WTC11 (cell line): ENCODE measurements around the gene NID2. TPM values are rescaled to one million over a fixed set of nuclear protein-coding genes. Genes with fewer than 3 reads are reported as not detected.

Experiments used
- ATAC-seq: fragments of 200-7000 bp; cut with Tn5 transposase; 2 replicates; pipeline ENCODE4 v1.10.0; 2021; ENCODE audit warnings: mild to moderate bottlenecking, moderate library complexity
- CTCF ChIA-PET: fragments of 300-600 bp; sonication (Branson Sonifier 250); formaldehyde crosslinking; loops from one replicate; lab custom pipeline; 2021; ENCODE audit warnings: antibody characterized with exemption; lab: Charles Lee
- POLR2A ChIA-PET: fragments of 350-600 bp; sonication (Branson Sonifier 250); formaldehyde crosslinking; loops from one replicate; lab custom pipeline; 2021; ENCODE audit warnings: antibody characterized with exemption; lab: Charles Lee
- DNase-seq: peaks from one replicate; pipeline ENCODE4 v3.0.0; 2021; ENCODE audit warnings: low spot score
- H3K27ac Mint-ChIP-seq: 2 replicates; pipeline ENCODE4 v1.8.0; 2021; ENCODE audit warnings: mixed read lengths
- H3K27me3 Mint-ChIP-seq: 2 replicates; pipeline ENCODE4 v1.8.0; 2021; ENCODE audit warnings: low read depth, mild to moderate bottlenecking, moderate library complexity, mixed read lengths
- H3K36me3 Mint-ChIP-seq: 2 replicates; pipeline ENCODE4 v1.8.0; 2021; ENCODE audit warnings: mixed read lengths
- H3K4me1 Mint-ChIP-seq: 2 replicates; pipeline ENCODE4 v1.8.0; 2022; ENCODE audit warnings: mixed read lengths
- H3K4me3 Mint-ChIP-seq: 2 replicates; pipeline ENCODE4 v1.8.0; 2021; ENCODE audit warnings: mild to moderate bottlenecking, moderate library complexity, mixed read lengths
- H3K9me3 Mint-ChIP-seq: 2 replicates; pipeline ENCODE4 v1.8.0; 2021; ENCODE audit warnings: mixed read lengths
- AR ChIP-seq: fragments of 250-450 bp; sonication (Bioruptor Pico); IDR thresholded peaks from 2 replicates; pipeline ENCODE4 v1.9.0; 2021; ENCODE audit warnings: mild to moderate bottlenecking
- ATF2 ChIP-seq: sonication (generic); formaldehyde crosslinking; IDR thresholded peaks from 2 replicates; pipeline ENCODE4 v1.8.1; 2022; ENCODE audit warnings: low read depth, missing genetic modification reagents, borderline replicate concordance
- ELF4 ChIP-seq: sonication (generic); formaldehyde crosslinking; IDR thresholded peaks from 2 replicates; pipeline ENCODE4 v1.8.1; 2022; ENCODE audit warnings: low read depth, mild to moderate bottlenecking, moderate library complexity, missing genetic modification reagents
- GABPB1 ChIP-seq: sonication (generic); formaldehyde crosslinking; IDR thresholded peaks from 2 replicates; pipeline ENCODE4 v1.8.1; 2023; ENCODE audit warnings: mild to moderate bottlenecking, missing genetic modification reagents
- GTF2I ChIP-seq: fragments of 250-450 bp; sonication (Bioruptor Pico); conservative IDR thresholded peaks from 2 replicates; pipeline ENCODE4 v1.4.0; 2021; ENCODE audit warnings: mild to moderate bottlenecking
- HMGA2 ChIP-seq: fragments of 250-450 bp; sonication (Bioruptor Pico); IDR thresholded peaks from 2 replicates; pipeline ENCODE4 v1.4.0; 2021; ENCODE audit warnings: mild to moderate bottlenecking, moderate library complexity
- IRF1 ChIP-seq: sonication (generic); formaldehyde crosslinking; IDR thresholded peaks from 2 replicates; pipeline ENCODE4 v1.8.0; 2023; ENCODE audit warnings: missing genetic modification reagents
- MLX ChIP-seq: sonication (generic); formaldehyde crosslinking; IDR thresholded peaks from 2 replicates; pipeline ENCODE4 v1.8.1; 2023; ENCODE audit warnings: mild to moderate bottlenecking, missing genetic modification reagents, moderate library complexity
- NFYB ChIP-seq: sonication (generic); formaldehyde crosslinking; conservative IDR thresholded peaks from 2 replicates; pipeline ENCODE4 v1.8.0; 2022; ENCODE audit warnings: low read depth, missing genetic modification reagents
- NR2C2 ChIP-seq: sonication (generic); formaldehyde crosslinking; IDR thresholded peaks from 2 replicates; pipeline ENCODE4 v1.8.0; 2022; ENCODE audit warnings: mild to moderate bottlenecking, missing genetic modification reagents
- SP1 ChIP-seq: sonication (generic); formaldehyde crosslinking; conservative IDR thresholded peaks from 2 replicates; pipeline ENCODE4 v1.8.1; 2022; ENCODE audit warnings: missing genetic modification reagents
- STAT6 ChIP-seq: sonication (generic); formaldehyde crosslinking; conservative IDR thresholded peaks from 2 replicates; pipeline ENCODE4 v1.8.1; 2023; ENCODE audit warnings: mild to moderate bottlenecking, low read depth, missing genetic modification reagents, moderate library complexity
- TEAD1 ChIP-seq: sonication (generic); formaldehyde crosslinking; IDR thresholded peaks from 2 replicates; pipeline ENCODE4 v1.8.0; 2022; ENCODE audit warnings: mild to moderate bottlenecking, missing genetic modification reagents
- ZNF281 ChIP-seq: sonication (generic); formaldehyde crosslinking; IDR thresholded peaks from 2 replicates; pipeline ENCODE4 v1.8.0; 2023; ENCODE audit warnings: mild to moderate bottlenecking, missing genetic modification reagents
- ZNF423 ChIP-seq: fragments of 250-450 bp; sonication (Bioruptor Pico); IDR thresholded peaks from 2 replicates; pipeline ENCODE4 v2.1.2; 2022; ENCODE audit warnings: mild to moderate bottlenecking, moderate library complexity
- ZNF425 ChIP-seq: fragments of 250-450 bp; sonication (Bioruptor Pico); conservative IDR thresholded peaks from 2 replicates; pipeline ENCODE4 v1.9.0; 2021; ENCODE audit warnings: mild to moderate bottlenecking
- ZSCAN18 ChIP-seq: fragments of 250-450 bp; sonication (Bioruptor Pico); IDR thresholded peaks from 2 replicates; pipeline ENCODE4 v2.1.2; 2022; ENCODE audit warnings: mild to moderate bottlenecking, moderate library complexity
- total RNA-seq: library from RNA; stranded (reverse); gene quantifications from 3 replicates; pipeline ENCODE4 v1.2.3, GENCODE V29; 2021

The NID2 gene
- total RNA-seq, 1 experiment from 2014 or later: 5.4 TPM

GRCh38 chr14:52023518-52023917 lies 45.3 kb downstream of the NID2 start (continued):
- no peak for TF ChIP-seq ATF2 (CRISPR knock-in tag)
- no peak for TF ChIP-seq STAT6 (CRISPR knock-in tag)
- no peak for TF ChIP-seq GABPB1 (CRISPR knock-in tag)
- no peak for TF ChIP-seq ZSCAN18 (CRISPR knock-in tag)
- no peak for TF ChIP-seq ZNF423 (CRISPR knock-in tag)
- TF ChIP-seq ZNF425 (CRISPR knock-in tag): no peak
- TF ChIP-seq NFYB (CRISPR knock-in tag): no peak
- no peak for TF ChIP-seq TEAD1 (CRISPR knock-in tag)
- no peak for TF ChIP-seq NR2C2 (CRISPR knock-in tag)
- TF ChIP-seq HMGA2: no peak
- TF ChIP-seq, all 79 proteins: peak for 0

GRCh38 chr14:52021957-52022600 lies 46.8 kb downstream of the NID2 start:
- Mint-ChIP-seq H3K27ac (peak overlapping the region; percentile 17; the same call in 1 of the 2 replicates), H3K4me1 (peaks cover 26% of the 10 kb centered on the region), H3K9me3 (peaks cover 13% of the 10 kb centered on the region), H3K36me3 (no peaks in the 10 kb centered on the region; the same call in 1 of the 2 replicates), H3K4me3 (no peak overlapping the region), H3K27me3 (no peaks in the 10 kb centered on the region; the same call in 1 of the 2 replicates)
- ATAC-seq (no peak), DNase-seq (no peak)
- ChIA-PET POLR2A (no interaction called here), CTCF (interaction anchor here (2.0 kb wide), 1 partner anchor 110 kb away, joined by 8 read pairs; no protein-coding TSS in a partner anchor)
- TF ChIP-seq GTF2I (no peak), IRF1 (no peak), ELF4 (CRISPR knock-in tag) (no peak), ZNF281 (no peak), AR (CRISPR knock-in tag) (no peak), SP1 (CRISPR knock-in tag) (no peak), MLX (no peak)
